ENCODE results near the gene RRM1. TPM values are rescaled to one million over a fixed set of nuclear protein-coding genes. Genes with fewer than 3 reads are reported as not detected.

Gene RRM1
- total and polyA plus RNA-seq, 2 of the 13 experiments (the other 11 are each of a cell fraction or from before 2014, with no cell fraction given) = 17.3 to 108 TPM

DNA sequence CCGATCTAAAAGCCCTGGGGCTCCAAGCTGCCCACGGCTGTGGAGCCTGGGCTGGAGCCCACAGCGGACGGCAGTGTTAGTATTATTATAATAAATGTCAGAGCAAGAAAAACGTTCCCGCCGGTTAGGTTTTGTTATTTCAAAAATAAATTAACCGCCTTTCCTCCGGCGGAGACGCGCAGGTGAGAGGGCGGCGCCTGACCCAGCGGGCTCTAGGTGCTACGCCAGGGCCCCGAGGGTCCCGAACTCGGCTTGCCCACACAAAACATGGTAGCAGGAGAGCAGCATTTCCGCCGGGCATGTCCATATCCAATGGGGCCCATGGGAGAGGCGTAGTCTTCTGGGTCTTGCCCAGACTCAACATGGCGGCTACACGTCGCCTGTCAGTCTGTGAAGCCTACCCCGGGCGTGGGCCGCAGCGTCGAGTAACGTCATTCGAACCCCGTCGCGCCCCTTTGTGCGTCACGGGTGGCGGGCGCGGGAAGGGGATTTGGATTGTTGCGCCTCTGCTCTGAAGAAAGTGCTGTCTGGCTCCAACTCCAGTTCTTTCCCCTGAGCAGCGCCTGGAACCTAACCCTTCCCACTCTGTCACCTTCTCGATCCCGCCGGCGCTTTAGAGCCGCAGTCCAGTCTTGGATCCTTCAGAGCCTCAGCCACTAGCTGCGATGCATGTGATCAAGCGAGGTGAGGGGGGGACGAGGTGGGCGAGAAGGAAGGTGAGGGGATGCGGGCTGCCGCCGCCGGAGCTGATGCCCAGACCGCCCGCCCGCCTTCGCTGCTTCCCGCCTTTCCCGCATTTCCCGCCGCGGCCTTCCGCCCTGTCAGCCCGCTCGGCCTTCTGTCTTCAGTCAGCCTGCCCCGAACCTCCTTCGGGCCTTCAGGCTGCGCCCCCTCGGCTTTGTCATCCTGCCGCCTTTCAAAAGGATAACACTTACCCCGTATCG, at the start of gene RRM1 (continued):
- TF ChIP-seq, protein P1, sequence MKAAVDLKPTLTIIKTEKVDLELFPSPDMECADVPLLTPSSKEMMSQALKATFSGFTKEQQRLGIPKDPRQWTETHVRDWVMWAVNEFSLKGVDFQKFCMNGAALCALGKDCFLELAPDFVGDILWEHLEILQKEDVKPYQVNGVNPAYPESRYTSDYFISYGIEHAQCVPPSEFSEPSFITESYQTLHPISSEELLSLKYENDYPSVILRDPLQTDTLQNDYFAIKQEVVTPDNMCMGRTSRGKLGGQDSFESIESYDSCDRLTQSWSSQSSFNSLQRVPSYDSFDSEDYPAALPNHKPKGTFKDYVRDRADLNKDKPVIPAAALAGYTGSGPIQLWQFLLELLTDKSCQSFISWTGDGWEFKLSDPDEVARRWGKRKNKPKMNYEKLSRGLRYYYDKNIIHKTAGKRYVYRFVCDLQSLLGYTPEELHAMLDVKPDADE (CRISPR knock-in tag; IDR thresholded peaks at IDR 0.05) = no peak
- TF ChIP-seq RFXAP (CRISPR knock-in tag; IDR thresholded peaks at IDR 0.05; ENCODE audit: borderline replicate concordance) (peak; percentile 56; the same call in 1 of the 2 replicates), ZNF660 (CRISPR knock-in tag; IDR thresholded peaks at IDR 0.05; ENCODE audit: borderline replicate concordance, low read depth) (no peak; the same call in 1 of the 2 replicates), DNMT1 (CRISPR knock-in tag; IDR thresholded peaks at IDR 0.05) (peak; percentile 90; the same call in 1 of the 2 replicates), ZNF879 (CRISPR knock-in tag; IDR thresholded peaks at IDR 0.05) (peak; percentile 58; the same call in 1 of the 2 replicates), SP5 (CRISPR knock-in tag; IDR thresholded peaks at IDR 0.05; ENCODE audit: borderline replicate concordance, low read depth) (peak; percentile 44; the same call in 1 of the 2 replicates), ZNF496 (CRISPR knock-in tag; IDR thresholded peaks at IDR 0.05; ENCODE audit: insufficient replicate concordance) (no peak), HDAC2 (CRISPR knock-in tag; IDR thresholded peaks at IDR 0.05) (peak; percentile 78), ZNF891 (CRISPR knock-in tag; IDR thresholded peaks at IDR 0.05) (peak; percentile 57; the same call in 1 of the 2 replicates), ZNF329 (CRISPR knock-in tag; IDR thresholded peaks at IDR 0.05; ENCODE audit: low read depth) (no peak; the same call in 1 of the 2 replicates), ZNF547 (CRISPR knock-in tag; IDR thresholded peaks at IDR 0.05) (peak; percentile 72), DBP (CRISPR knock-in tag; IDR thresholded peaks at IDR 0.05; ENCODE audit: not compliant biosample characterization) (no peak), ZNF264 (CRISPR knock-in tag; IDR thresholded peaks at IDR 0.05) (0 out of 2 replicates have a peak, but pooled peaks have one; percentile 16), ZFP1 (CRISPR knock-in tag; IDR thresholded peaks at IDR 0.05) (peak; percentile 39; the same call in 1 of the 2 replicates), TFAP4 (IDR thresholded peaks at IDR 0.05; ENCODE audit: borderline replicate concordance, low read depth) (peak; percentile 36; the same call in 1 of the 2 replicates), WIZ (CRISPR knock-in tag; IDR thresholded peaks at IDR 0.05) (peak; percentile 87)
- TF ChIP-seq, protein P2, sequence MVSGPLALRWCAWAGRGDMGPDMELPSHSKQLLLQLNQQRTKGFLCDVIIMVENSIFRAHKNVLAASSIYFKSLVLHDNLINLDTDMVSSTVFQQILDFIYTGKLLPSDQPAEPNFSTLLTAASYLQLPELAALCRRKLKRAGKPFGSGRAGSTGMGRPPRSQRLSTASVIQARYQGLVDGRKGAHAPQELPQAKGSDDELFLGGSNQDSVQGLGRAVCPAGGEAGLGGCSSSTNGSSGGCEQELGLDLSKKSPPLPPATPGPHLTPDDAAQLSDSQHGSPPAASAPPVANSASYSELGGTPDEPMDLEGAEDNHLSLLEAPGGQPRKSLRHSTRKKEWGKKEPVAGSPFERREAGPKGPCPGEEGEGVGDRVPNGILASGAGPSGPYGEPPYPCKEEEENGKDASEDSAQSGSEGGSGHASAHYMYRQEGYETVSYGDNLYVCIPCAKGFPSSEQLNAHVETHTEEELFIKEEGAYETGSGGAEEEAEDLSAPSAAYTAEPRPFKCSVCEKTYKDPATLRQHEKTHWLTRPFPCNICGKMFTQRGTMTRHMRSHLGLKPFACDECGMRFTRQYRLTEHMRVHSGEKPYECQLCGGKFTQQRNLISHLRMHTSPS (CRISPR knock-in tag; IDR thresholded peaks at IDR 0.05; ENCODE audit: low read depth) = peak; percentile 22; the same call in 1 of the 2 replicates
- TF ChIP-seq, protein P3, sequence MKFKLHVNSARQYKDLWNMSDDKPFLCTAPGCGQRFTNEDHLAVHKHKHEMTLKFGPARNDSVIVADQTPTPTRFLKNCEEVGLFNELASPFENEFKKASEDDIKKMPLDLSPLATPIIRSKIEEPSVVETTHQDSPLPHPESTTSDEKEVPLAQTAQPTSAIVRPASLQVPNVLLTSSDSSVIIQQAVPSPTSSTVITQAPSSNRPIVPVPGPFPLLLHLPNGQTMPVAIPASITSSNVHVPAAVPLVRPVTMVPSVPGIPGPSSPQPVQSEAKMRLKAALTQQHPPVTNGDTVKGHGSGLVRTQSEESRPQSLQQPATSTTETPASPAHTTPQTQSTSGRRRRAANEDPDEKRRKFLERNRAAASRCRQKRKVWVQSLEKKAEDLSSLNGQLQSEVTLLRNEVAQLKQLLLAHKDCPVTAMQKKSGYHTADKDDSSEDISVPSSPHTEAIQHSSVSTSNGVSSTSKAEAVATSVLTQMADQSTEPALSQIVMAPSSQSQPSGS (CRISPR knock-in tag; IDR thresholded peaks at IDR 0.05) = peak; percentile 93
- TF ChIP-seq, protein P4, sequence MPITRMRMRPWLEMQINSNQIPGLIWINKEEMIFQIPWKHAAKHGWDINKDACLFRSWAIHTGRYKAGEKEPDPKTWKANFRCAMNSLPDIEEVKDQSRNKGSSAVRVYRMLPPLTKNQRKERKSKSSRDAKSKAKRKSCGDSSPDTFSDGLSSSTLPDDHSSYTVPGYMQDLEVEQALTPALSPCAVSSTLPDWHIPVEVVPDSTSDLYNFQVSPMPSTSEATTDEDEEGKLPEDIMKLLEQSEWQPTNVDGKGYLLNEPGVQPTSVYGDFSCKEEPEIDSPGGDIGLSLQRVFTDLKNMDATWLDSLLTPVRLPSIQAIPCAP (CRISPR knock-in tag; IDR thresholded peaks at IDR 0.05; ENCODE audit: low read depth) = 0 out of 2 replicates have a peak, but pooled peaks have one; percentile 46
- TF ChIP-seq, protein P5, sequence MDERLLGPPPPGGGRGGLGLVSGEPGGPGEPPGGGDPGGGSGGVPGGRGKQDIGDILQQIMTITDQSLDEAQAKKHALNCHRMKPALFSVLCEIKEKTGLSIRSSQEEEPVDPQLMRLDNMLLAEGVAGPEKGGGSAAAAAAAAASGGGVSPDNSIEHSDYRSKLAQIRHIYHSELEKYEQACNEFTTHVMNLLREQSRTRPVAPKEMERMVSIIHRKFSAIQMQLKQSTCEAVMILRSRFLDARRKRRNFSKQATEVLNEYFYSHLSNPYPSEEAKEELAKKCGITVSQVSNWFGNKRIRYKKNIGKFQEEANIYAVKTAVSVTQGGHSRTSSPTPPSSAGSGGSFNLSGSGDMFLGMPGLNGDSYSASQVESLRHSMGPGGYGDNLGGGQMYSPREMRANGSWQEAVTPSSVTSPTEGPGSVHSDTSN (CRISPR knock-in tag; IDR thresholded peaks at IDR 0.05) = peak; percentile 70; the same call in 1 of the 2 replicates

Measured in HepG2 (cell line).